ENCODE data around the gene BABAM2. TPM values are rescaled to one million over a fixed set of nuclear protein-coding genes. Genes with fewer than 3 reads are reported as not detected.
"Not testable (repeated sequence)": the region's sequence is repeated elsewhere in the genome, so short reads cannot be mapped to it uniquely, and the experiment has no call there.

The BABAM2 gene
- polyA plus RNA-seq, 3 donors: 50.8 to 57.8 (median 56.1) TPM

DNA sequence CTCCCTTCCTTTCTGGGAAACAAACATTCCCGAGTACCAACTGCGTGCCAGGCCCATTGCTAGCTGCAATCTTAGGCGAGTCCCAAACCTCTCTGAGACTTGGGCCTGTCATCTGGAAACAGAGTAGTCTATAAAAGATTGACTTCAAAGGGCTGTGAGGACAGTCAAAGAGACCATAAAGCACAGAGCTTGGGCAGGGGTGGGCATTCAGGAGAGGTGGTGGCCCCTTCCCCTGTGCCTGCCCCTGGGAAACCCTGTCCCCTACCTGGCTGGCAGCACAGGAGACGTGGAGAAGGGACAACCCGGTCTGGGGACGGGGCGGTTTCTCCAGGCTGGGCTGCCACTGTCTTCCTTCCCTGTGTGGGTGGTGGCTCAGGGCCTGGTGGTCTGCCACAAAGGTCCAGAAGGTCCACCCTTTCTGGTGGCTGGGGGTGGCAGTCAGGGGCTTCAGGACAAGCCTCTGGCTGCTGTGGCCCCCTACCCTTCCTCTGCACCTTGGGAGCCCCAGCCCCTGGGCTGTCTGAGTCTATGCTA lies 468.2 kb downstream of the BABAM2 start:
- no peak for DNase-seq (ENCODE audit: extremely low read depth in 1 of 11, low read depth in 9 of 11, low spot score in 4 of 11)

DNA sequence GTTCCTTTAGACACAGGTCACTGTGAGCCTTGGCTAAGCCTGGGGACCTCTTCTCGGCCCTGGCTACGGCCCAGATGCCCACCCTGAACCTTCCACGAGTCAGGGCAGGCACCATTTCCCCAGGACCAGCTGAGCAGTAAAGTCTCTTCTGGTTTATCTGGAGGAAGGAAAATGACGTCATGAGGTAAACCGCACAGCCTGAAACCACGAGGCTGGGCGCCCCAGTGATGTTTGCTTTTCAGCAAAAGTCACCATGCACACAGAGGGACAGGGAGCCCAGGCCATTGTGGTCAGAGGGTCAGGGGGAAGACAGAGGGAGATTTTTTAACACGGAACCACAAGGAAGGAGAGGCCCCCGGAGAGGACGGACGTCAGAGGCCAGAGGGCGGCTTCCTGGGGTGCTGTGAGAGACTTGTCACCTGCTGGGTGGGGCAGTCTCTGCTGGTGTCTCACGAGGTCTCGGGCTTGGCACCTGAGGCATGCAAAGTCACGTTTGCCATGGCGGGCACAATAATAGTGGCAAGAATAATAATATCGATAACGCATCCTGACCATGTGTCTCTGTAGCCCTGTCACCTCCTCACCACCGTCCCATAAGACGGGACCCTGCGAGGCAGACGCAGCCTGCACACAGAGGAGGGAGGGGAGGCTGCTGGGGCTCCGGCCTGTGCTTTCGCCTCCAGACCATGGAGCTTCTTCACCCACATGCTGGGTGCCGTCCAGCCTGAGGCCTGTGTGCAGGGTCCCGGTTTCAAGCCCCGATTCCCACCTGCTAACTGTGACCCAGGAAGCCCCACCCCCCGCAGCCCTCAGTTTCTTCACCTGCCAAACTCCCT lies 468.9 kb downstream of the BABAM2 start:
- DNase-seq (ENCODE audit: extremely low read depth in 1 of 11, low read depth in 9 of 11, low spot score in 4 of 11): no peak

DNA sequence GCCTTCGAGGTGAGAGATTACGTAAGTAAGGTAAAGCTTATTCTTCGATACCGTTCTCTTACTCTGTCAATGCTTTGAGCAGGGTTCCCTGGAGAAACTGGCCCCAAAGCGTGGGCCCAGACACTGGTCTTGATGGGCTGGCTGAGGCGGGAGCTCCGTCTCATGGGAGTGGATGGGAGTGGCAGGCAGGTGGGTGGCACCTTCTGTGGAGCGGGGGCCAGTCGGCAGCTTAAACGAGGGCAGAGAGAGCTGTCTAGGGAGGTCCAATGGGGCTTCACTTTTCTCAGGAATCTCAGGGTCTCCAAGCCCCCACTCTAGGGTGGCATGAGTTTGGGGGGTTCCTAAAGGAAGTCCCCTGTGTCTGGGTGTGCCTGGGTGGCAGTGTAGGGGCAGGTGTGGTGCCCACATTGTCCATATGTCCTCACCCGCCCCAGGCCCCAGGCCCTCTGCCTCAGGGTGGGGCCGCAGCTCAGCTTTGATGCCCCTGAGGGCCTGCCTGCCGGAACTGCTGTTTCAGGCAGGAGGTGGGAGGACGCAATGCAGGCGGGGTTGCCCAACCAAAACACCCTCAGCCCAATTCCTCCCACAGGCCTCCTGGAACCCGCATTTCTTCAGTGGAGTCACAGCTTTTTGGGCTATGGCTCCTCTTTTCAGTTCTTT lies 469.7 kb downstream of the BABAM2 start:
- no peak for DNase-seq (ENCODE audit: extremely low read depth in 1 of 11, low read depth in 9 of 11, low spot score in 4 of 11)

DNA sequence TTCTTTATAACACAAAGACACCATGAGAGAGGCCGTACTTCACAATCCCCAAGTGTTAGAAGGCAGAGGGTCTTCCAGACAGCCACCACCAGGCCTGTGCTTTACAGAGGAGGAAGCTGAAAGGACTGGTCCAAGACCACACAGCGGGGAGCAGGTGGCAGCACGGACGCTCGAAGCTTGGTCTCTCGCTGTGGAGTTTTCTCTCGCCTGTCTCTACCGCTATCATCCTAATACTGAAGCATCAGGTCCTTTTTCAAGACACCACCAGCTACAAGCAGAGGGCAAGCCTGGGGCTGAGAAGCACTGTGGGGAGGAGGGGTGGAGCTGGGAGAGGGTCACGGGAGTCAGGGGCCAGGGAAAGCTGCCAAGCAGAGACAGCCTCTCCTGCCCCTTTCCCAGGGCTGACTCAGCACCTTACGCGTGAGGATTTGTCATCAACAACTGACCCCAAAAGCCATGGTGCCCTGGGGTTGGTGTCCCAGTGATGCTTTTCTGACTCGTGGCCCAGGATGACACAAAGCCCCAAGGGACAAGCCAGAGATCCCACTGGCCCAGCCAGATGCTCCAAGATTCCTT lies 470.3 kb downstream of the BABAM2 start:
- no peak for DNase-seq (ENCODE audit: extremely low read depth in 1 of 11, low read depth in 9 of 11, low spot score in 4 of 11)

DNA sequence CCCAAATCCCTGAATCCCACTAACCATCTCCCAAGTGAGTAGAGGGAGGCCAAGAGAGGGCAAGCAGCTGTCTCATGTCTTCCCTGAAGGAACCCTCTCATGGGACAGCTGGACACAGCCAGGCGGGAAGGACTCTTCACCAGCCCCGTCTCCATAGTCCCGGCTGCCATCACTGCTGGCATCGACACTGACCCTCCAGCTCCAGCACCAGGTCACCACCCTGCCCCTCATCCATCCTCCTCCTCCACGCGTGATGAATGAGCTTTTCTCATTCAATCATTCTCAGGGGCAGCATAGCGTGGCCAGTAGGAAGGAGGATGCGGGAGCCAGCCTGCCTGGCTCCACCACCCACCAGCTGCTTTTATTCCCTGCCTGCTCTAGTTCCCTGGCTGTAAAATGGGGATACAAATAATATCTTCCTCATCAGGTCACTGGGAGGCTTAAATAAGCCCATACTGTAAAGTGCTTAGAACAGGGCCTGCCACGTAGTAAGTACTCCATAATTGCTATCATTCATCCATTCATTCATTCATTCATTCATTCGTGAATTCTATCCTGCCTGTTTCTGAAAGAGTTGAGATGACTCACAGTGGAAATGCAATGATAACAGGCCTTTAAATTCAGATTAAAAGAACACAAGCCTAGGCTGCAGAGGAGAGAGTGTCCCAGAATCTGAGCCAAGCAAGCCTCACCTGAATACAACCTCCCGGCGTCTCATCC lies 471.6 kb downstream of the BABAM2 start:
- no peak for DNase-seq (ENCODE audit: extremely low read depth in 1 of 11, low read depth in 9 of 11, low spot score in 4 of 11)

DNA sequence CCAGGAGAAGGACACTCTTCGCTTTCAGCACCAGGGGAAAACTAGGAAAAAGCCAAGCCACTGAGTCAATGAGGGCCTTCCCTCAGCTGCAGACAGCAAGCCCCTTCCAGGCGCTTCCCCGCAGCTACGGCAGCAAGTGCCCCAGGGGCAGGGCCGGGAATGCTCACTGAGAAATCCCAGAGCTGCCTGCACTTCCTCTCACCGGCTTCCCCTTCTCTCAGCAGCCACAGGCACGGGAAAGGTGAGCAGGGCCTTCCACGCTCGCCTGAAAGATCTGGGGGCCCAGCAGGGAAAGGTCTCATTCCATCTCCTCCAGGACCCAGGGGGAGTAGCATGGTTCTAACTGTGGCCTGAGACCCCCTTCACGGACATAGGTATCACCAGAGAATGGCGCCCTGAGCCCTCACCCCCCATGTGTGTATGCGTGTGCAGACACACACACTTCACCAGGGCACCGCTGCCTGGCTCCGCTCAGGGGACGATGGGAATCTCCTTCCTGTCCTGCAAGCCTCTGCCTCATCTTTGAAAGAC lies 472.5 kb downstream of the BABAM2 start:
- DNase-seq (ENCODE audit: extremely low read depth in 1 of 11, low read depth in 9 of 11, low spot score in 4 of 11): no peak

DNA sequence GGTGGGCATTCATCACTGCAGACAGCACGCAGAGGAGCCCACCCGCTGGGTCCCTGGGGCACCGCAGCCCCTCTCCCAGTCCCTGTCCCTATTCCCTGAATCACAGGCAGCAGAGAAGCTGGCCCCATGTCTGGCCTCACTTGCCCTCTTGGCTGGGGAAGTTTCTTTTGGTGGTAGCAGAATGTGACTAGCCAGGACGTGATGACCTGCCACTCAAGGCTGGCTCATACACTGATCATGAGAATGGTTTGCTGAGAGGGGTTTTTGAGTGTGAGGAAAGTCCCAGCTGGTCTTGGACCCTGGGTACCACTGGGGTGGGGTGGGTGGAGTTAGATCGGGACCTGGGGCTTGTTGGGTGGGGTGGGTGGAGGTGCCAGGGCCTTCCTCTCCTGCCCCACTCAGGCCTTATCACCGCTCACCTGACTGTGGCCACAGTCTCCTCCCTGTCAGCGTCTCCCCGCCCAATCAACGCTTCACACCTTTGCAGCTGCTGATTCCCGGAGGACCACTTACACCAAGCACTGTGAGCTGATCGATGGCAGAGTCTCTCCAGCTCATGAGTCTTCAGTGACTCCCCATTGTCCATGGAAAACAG lies 473.3 kb downstream of the BABAM2 start:
- DNase-seq (ENCODE audit: extremely low read depth in 1 of 11, low read depth in 9 of 11, low spot score in 4 of 11): no peak

DNA sequence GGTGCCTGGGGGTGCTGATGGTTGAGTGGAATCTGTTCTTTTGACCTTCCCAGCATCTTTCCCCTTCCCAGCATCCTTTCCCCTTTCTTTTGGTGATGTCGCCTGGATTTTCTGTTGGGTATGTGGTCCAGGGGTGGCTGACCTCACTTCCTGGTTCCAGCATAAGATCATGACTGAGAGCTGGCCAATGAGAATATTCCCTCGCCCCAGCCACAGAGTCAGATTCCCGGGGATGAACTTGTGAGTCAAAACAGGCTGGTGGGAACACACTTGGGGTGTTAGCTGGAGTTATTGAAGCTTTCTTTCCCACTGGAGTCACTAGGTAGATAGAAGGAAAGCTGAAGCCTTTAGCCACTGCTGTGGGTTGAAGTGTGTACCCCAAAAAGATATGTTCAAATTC lies 474.1 kb downstream of the BABAM2 start:
- no peak for DNase-seq (ENCODE audit: extremely low read depth in 1 of 11, low read depth in 9 of 11, low spot score in 4 of 11)

DNA sequence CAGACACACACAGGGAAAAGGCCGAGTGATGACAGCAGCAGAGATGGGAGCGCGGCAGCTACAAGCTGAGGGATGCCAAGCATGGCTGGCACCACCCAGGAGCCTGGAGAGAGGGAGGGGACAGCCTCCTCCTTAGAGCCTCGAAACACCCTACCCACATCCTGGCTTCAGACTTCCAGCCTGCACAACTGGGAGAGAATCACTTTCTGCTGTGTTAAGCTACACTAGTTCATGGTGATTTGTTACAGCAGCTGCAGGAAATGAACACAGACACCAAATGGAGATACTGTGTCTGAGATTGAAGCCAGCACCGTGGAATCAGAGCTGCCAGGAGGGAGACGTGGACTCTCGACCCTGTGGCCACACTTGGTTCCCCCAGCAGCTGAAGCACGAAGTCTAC lies 474.6 kb downstream of the BABAM2 start:
- DNase-seq (ENCODE audit: extremely low read depth in 1 of 11, low read depth in 9 of 11, low spot score in 4 of 11): no peak

DNA sequence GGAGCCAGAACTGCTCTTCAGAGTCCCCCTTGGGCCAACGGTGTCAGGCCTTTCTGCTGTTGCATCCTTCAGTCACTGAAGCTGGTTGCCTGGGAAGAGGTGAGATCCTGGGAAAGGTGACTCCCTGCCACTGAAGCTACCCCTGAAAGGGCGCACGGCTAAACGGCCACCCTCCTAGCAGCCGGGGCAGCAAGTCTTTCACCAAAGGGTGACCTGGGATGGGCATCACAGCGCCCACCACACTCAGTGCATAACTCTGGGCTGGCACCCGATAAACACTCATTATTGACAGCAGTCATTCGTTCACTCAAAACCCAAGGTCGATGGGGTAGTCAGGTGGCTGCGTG lies 475.6 kb downstream of the BABAM2 start:
- DNase-seq (ENCODE audit: extremely low read depth in 1 of 11, low read depth in 9 of 11, low spot score in 4 of 11): no peak

DNA sequence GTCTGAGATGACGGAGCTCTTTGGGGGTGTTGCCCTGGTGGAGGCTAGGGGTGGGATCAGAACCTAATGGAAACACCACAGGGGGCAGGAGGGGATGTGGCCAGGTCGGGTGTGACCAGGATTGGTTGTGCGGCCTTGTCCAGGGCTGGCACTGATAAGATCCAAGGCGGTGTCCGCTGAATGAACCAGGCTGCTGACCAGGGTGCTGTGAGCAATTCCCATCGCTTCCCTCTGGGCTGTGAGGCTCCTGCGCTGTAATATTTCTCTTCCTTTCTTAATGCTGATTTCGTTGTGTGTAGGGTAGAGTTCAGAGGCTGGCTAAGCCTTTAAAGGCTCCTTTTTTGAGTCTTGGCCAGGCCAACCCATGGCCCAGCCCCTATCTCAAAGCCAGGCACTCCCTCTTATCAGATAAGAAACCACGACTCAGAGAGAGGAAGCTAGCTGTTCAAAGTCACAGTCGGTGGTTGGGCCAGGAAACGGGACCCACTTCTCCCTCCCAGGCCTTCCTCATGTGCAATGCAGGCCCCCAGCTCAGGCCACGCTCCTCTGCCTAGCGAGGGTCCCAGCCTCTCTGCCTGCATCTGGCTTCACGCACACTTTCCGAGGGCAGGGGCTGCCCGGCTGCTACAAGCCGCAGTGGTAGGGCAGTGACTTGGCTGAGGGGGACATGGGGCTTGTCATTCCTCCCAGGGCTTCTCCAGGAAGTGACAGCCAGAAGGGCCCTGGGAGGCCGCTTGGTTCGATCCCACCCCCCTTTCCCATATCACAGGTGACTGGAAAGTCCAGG lies 476.2 kb downstream of the BABAM2 start:
- no peak for DNase-seq (ENCODE audit: extremely low read depth in 1 of 11, low read depth in 9 of 11, low spot score in 4 of 11)

DNA sequence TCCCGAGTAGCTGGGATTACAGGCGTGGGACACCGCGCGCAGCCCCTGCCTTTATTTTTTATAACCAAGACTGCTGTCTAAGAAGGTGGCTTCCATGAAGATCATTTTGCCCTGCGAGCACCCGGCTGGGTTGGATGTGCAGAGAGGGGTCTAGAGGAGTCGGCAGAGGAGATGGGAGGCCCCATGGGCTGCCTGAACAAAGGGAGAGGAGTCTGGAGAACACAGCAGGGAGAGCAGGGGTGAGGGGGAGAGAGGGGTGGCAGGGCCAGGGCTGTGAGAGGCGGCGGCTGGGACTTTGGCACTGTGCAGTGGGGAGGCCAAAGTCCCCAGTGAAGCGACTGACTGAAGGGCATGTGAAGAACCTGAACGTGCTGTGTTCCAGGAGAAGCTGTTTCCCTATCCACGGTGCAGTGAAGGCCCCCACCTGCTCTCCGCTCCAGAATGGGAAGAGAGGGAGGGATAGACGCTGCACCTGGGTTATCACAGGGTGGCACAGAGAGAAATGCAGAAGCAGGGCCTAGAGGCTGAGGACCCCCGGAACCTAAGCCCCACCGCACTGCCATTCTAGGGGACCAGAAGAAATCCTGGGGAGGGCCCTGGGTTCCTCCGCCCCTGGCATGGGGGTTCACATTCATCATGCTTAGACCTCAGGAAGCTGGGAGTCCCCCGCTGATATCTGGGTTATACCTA lies 477.3 kb downstream of the BABAM2 start:
- DNase-seq (ENCODE audit: extremely low read depth in 1 of 11, low read depth in 9 of 11, low spot score in 4 of 11): no peak

DNA sequence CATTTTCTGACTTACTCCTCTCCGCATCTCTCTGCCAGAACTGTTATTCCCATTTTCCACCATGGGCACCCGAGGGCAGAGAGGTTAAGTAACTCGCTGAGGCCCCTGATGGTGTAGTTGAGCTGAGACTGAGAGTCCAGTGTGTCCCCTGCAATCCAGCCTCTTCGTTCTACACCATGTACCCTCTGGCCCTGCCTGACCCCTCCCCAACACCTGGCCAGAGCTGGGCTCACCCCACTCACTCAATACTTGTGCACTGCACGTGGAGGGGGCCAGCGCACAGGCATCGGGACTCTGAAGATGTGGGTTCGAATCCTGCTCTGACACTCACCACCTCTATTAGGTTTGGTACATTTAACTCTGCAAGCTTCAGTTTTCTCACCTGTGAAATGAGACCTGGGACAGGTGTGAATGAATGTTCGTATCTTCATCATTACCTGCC lies 477.8 kb downstream of the BABAM2 start:
- no peak for DNase-seq (ENCODE audit: extremely low read depth in 1 of 11, low read depth in 9 of 11, low spot score in 4 of 11)

DNA sequence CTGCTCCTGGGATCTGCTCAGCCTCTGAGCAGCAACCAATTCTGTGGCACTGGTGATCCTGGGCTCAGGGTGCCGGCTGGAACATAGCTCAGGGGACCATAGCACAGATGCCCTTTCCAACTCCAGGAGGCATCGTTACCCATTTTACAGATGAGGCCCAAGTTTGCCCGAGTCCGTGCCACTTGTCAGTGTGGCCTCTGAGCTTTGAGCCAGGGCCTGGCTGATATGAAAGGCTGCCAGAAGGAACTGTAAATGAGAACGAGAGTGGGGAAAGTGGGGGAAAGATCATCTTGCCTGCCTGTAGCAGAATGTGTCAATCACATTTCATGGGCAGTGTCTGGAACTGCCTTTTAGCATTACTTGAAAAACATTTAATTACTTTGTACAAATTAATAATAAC lies 478.8 kb downstream of the BABAM2 start:
- no peak for DNase-seq (ENCODE audit: extremely low read depth in 1 of 11, low read depth in 9 of 11, low spot score in 4 of 11)

DNA sequence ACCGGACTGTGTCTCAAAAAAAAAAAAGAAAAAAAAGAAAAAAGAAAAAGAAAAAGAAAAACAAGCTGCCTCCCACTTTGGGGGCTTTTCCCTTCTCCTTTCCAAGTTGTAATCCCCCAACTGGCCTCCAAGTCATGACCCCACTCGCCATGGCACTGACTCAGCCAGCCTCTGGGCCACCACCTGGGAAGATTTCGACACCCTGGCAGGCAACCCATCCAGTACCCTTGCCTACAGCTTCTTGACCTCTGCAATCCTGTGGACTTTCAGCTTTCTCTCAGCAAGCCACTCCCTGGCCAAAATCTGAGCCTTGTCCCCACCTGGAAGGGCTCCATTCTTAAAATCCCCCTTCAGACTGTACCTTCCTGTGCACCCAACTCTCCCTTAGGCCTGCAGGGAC lies 479.8 kb downstream of the BABAM2 start:
- DNase-seq (ENCODE audit: extremely low read depth in 1 of 11, low read depth in 9 of 11, low spot score in 4 of 11): no peak

DNA sequence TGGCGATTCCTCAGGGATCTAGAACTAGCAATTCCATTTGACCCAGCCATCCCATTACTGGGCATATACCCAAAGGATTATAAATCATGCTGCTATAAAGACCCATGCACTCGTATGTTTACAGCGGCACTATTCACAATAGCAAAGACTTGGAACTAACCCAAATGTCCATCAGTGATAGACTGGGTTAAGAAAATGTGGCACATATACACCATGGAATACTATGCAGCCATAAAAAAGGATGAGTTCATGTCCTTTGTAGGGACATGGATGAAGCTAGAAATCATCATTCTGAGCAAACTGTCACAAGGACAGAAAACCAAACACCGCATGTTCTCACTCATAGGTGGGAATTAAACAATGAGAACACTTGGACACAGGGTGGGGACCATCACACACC lies 481.2 kb downstream of the BABAM2 start:
- DNase-seq (ENCODE audit: extremely low read depth in 1 of 11, low read depth in 9 of 11, low spot score in 4 of 11): not testable (repeated sequence)

DNA sequence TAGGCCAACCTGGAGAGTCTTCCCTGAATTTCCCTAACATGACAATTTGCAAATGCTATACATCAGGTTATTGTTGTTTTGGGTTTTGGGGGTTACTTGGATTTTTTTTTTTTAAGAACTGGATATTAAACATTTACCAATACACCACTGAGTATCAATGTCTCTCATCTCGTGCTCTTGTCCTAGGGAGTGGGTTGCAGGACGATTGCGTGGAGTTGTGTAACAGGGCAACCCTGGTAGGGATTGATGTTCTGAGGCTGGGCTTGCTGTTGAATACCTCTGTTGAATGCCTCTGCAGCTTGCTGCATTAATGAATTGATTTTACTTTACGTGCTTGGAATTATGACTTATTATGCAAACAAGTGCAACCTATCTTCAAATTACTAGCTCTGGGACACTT lies 483.3 kb downstream of the BABAM2 start:
- no peak for DNase-seq (ENCODE audit: extremely low read depth in 1 of 11, low read depth in 9 of 11, low spot score in 4 of 11)

DNA sequence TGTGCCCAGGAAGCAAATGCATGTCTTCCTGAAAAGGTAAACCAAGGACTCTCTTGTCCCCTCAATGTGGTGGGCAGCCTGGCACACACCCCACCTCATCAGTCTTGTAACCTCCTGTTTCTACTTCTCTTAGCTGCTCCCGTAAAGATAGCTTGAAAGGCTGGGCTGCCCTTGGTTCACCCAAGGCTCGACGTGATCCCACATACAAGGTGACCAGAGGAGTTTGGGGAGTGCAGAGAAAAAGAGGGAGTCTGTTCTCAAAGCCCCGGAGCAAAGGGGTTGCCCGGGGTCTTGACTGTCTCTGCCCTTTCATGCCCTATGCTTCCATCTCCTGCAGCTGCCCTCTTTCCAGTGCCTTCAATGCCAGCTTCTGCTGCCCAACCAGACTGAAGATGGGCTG lies 483.8 kb downstream of the BABAM2 start:
- DNase-seq (ENCODE audit: extremely low read depth in 1 of 11, low read depth in 9 of 11, low spot score in 4 of 11): no peak

Measured in renal cortex interstitium (tissue), 11 donors.